PC-3 (cell line): ENCODE data around the gene KCNIP4. TPM values are rescaled to one million over a fixed set of nuclear protein-coding genes. Genes with fewer than 3 reads are reported as not detected.

Source experiments
- ATAC-seq: fragments of 200-7000 bp; cut with Tn5 transposase; 2 replicates; pipeline ENCODE4 v1.9.1; 2020; ENCODE audit warnings: mild to moderate bottlenecking, moderate library complexity
- BruUV-seq: library from RNA; stranded (reverse); fragments of 400-500 nt; replicated peaks from 2 replicates; lab custom pipeline; 2021; lab: Mats Ljungman, UMichigan
- CTCF ChIA-PET: fragments of 300-600 bp; sonication (Branson Sonifier 250); formaldehyde crosslinking; loops from one replicate; lab custom pipeline; 2022; ENCODE audit warnings: antibody characterized with exemption; lab: Charles Lee
- POLR2A ChIA-PET: fragments of 300-600 bp; sonication (Branson Sonifier 250); formaldehyde crosslinking; loops from one replicate; lab custom pipeline; 2022; ENCODE audit warnings: antibody characterized with exemption; ENCODE audit not compliant: unreplicated experiment; lab: Charles Lee
- DNase-seq: peaks from one replicate; pipeline ENCODE4 v3.0.0-alpha.2; 2015
- H2AFZ ChIP-seq: fragments of 300-600 bp; sonication (generic); 2 replicates; pipeline ENCODE4 v1.6.0; 2016; ENCODE audit warnings: antibody characterized with exemption, low read length
- H3F3A ChIP-seq: fragments of 300-600 bp; sonication (generic); one replicate; pipeline ENCODE4 v1.6.0; 2017; ENCODE audit warnings: antibody characterized with exemption, low read length, control low read depth, mild to moderate bottlenecking; ENCODE audit not compliant: unreplicated experiment
- H3K27ac ChIP-seq: fragments of 300-600 bp; sonication (generic); 2 replicates; pipeline ENCODE4 v1.5.1; 2016; ENCODE audit warnings: mild to moderate bottlenecking, low read length
- H3K27me3 ChIP-seq: fragments of 300-600 bp; sonication (generic); 2 replicates; pipeline ENCODE4 v1.6.1; 2016; ENCODE audit warnings: low read length, mixed read lengths
- H3K36me3 ChIP-seq: fragments of 300-600 bp; sonication (generic); 2 replicates; pipeline ENCODE4 v1.6.1; 2016; ENCODE audit warnings: low read depth, mixed run types, low read length, mixed read lengths
- H3K4me1 ChIP-seq: fragments of 300-600 bp; sonication (generic); 2 replicates; pipeline ENCODE4 v1.5.1; 2016; ENCODE audit warnings: low read length; ENCODE audit not compliant: insufficient read depth
- H3K4me2 ChIP-seq: fragments of 300-600 bp; sonication (generic); 2 replicates; pipeline ENCODE4 v1.6.0; 2016; ENCODE audit warnings: low read length
- H3K4me3 ChIP-seq: fragments of 300-600 bp; sonication (generic); 2 replicates; pipeline ENCODE4 v1.5.1; 2016; ENCODE audit warnings: mild to moderate bottlenecking, low read length, mixed read lengths
- H3K79me2 ChIP-seq: fragments of 300-600 bp; sonication (generic); 2 replicates; pipeline ENCODE4 v1.6.1; 2017; ENCODE audit warnings: low read length, mixed read lengths
- H3K9ac ChIP-seq: fragments of 300-600 bp; sonication (generic); 2 replicates; pipeline ENCODE4 v1.6.0; 2016; ENCODE audit warnings: mild to moderate bottlenecking, low read length
- H3K9me2 ChIP-seq: fragments of 300-600 bp; sonication (generic); replicated peaks from 2 replicates; pipeline ENCODE4 v1.6.1; 2016; ENCODE audit warnings: mixed run types, low read length, mixed read lengths
- H3K9me3 ChIP-seq: fragments of 300-600 bp; sonication (generic); 2 replicates; pipeline ENCODE4 v1.6.1; 2016; ENCODE audit warnings: low read length, mixed read lengths
- H4K20me1 ChIP-seq: fragments of 300-600 bp; sonication (generic); 2 replicates; pipeline ENCODE4 v1.6.1; 2016; ENCODE audit warnings: low read length, mixed read lengths
- CTCF ChIP-seq: fragments of 300-600 bp; sonication (generic); conservative IDR thresholded peaks from 2 replicates; pipeline ENCODE4 v1.5.1; 2017; ENCODE audit warnings: antibody characterized with exemption, low read depth, mild to moderate bottlenecking, low read length
- EZH2 ChIP-seq: fragments of 300-600 bp; sonication (generic); IDR thresholded peaks from one replicate; pipeline ENCODE4 v1.6.1; 2017; ENCODE audit warnings: antibody characterized with exemption, mild to moderate bottlenecking, low read length; ENCODE audit not compliant: unreplicated experiment
- EZH2phosphoT487 ChIP-seq: fragments of 300-600 bp; sonication (generic); IDR thresholded peaks from 2 replicates; pipeline ENCODE4 v1.6.1; 2018; ENCODE audit warnings: mild to moderate bottlenecking, antibody characterized with exemption, low read length, borderline replicate concordance
- intact Hi-C: fragments of 100-400 bp; cut with micrococcal nuclease; formaldehyde crosslinking; loops from 2 replicates; pipeline ENCODE4 v1.9.0; 2023
- total RNA-seq: library from RNA; depleted of rRNA; stranded (reverse); fragments of >200 nt; gene quantifications from 2 replicates; pipeline ENCODE4 v1.2.3, GENCODE V29; 2014

KCNIP4 gene
- total RNA-seq, 1 experiment from 2014 or later: not detected

GRCh38 chr4:21102667-21103066, 845.9 kb downstream of the KCNIP4 start:
- no peak for TF ChIP-seq CTCF
- TF ChIP-seq EZH2: no peak
- no peak for TF ChIP-seq EZH2phosphoT487
- no peaks in the 10 kb centered on the region for H3K9me2 ChIP-seq
- H3K36me3 ChIP-seq: no peaks in the 10 kb centered on the region
- H3K4me1 ChIP-seq: no peaks in the 10 kb centered on the region
- POLR2A ChIA-PET: no interaction called here
- no peak overlapping the region for H3K4me3 ChIP-seq
- H2AFZ ChIP-seq: no peak overlapping the region
- no peaks in the 10 kb centered on the region for H3K79me2 ChIP-seq
- no peaks in the 10 kb centered on the region for H3K9me3 ChIP-seq
- H3K9ac ChIP-seq: no peak overlapping the region
- no peaks in the 10 kb centered on the region for H4K20me1 ChIP-seq
- no peaks in the 10 kb centered on the region for H3F3A ChIP-seq
- no peaks in the 10 kb centered on the region for H3K27me3 ChIP-seq
- CTCF ChIA-PET: no interaction called here
- intact Hi-C loops: no loop called here
- no peak overlapping the region for H3K4me2 ChIP-seq
- no peak for ATAC-seq
- no TSS peak for BruUV-seq
- H3K27ac ChIP-seq: no peak overlapping the region
- no peak for DNase-seq

GRCh38 chr4:21097865-21098264, 850.7 kb downstream of the KCNIP4 start:
- POLR2A ChIA-PET: no interaction called here
- Histone ChIP-seq H3K4me2 (no peak overlapping the region), H2AFZ (no peak overlapping the region), H3K79me2 (no peaks in the 10 kb centered on the region), H3K9ac (no peak overlapping the region), H3K36me3 (no peaks in the 10 kb centered on the region), H3K9me3 (no peaks in the 10 kb centered on the region), H3K4me3 (no peak overlapping the region), H4K20me1 (no peaks in the 10 kb centered on the region), H3K9me2 (no peaks in the 10 kb centered on the region), H3K27ac (no peak overlapping the region), H3F3A (no peaks in the 10 kb centered on the region), H3K27me3 (peaks cover 13% of the 10 kb centered on the region; the same call in 1 of the 2 replicates), H3K4me1 (no peaks in the 10 kb centered on the region)
- TF ChIP-seq EZH2 (no peak), CTCF (no peak), EZH2phosphoT487 (no peak)
- DNase-seq: no peak
- no peak for ATAC-seq
- CTCF ChIA-PET: no interaction called here
- no TSS peak for BruUV-seq
- intact Hi-C loops: no loop called here

- Histone ChIP-seq H3F3A (no peaks in the 10 kb centered on the region), H3K79me2 (no peaks in the 10 kb centered on the region), H3K9me2 (no peaks in the 10 kb centered on the region), H3K9me3 (no peaks in the 10 kb centered on the region), H3K4me1 (no peaks in the 10 kb centered on the region), H3K36me3 (no peaks in the 10 kb centered on the region), H4K20me1 (no peaks in the 10 kb centered on the region), H3K4me3 (no peak overlapping the region), H3K9ac (no peak overlapping the region), H3K27me3 (peaks cover 20% of the 10 kb centered on the region), H3K4me2 (no peak overlapping the region), H3K27ac (no peak overlapping the region), H2AFZ (no peak overlapping the region)
- no TSS peak for BruUV-seq
- ChIA-PET CTCF (no interaction called here), POLR2A (no interaction called here)
- ATAC-seq (no peak), DNase-seq (peak; percentile 20)
- intact Hi-C loops: no loop called here
- TF ChIP-seq CTCF (no peak), EZH2phosphoT487 (no peak), EZH2 (no peak)
Observed at GRCh38 chr4:21097026-21097425, 851.5 kb downstream of the KCNIP4 start.
